DMS 273 (cell line): ENCODE data around the gene RSRP1.
"Not testable (repeated sequence)": the region's sequence is repeated elsewhere in the genome, so short reads cannot be mapped to it uniquely, and the experiment has no call there.

Experiments
- DNase-seq: peaks from one replicate; lab custom pipeline; 2025; ENCODE audit not compliant: unreplicated experiment; lab: John Stamatoyannopoulos, UW

The RSRP1 gene

GRCh38 chr1:25257196-25257595, 9.9 kb upstream of the RSRP1 start:
- no peak for DNase-seq

- no peak for DNase-seq
Measured at GRCh38 chr1:25256578-25256965, 9.3 kb upstream of the RSRP1 start.

GRCh38 chr1:25255706-25256577, 8.7 kb upstream of the RSRP1 start:
- no peak for DNase-seq

- DNase-seq: no peak
Measured at GRCh38 chr1:25253911-25254310, 6.7 kb upstream of the RSRP1 start.

- no peak for DNase-seq
Measured at GRCh38 chr1:25247829-25248754, 838 bp upstream of the RSRP1 start.

GRCh38 chr1:25246600-25247023, 642 bp downstream of the RSRP1 start:
- DNase-seq: peak; percentile 73

GRCh38 chr1:25245809-25246599, 1.2 kb downstream of the RSRP1 start:
- DNase-seq: peak; percentile 46

GRCh38 chr1:25245393-25245792, 1.9 kb downstream of the RSRP1 start:
- no peak for DNase-seq

GRCh38 chr1:25243907-25244306, 3.3 kb downstream of the RSRP1 start:
- no peak for DNase-seq

- peak; percentile 98 for DNase-seq
Measured at GRCh38 chr1:25239681-25240541, 7.3 kb downstream of the RSRP1 start.

- DNase-seq: no peak
Measured at GRCh38 chr1:25238046-25238445, 9.2 kb downstream of the RSRP1 start.

GRCh38 chr1:25236261-25236660, 11.0 kb downstream of the RSRP1 start:
- DNase-seq: not testable (repeated sequence)

- not testable (repeated sequence) for DNase-seq
Measured at GRCh38 chr1:25235411-25235810, 11.8 kb downstream of the RSRP1 start.

GRCh38 chr1:25232866-25233784, 14.1 kb downstream of the RSRP1 start:
- DNase-seq: peak; percentile 89

GRCh38 chr1:25232027-25232865, 15.0 kb downstream of the RSRP1 start, which contains the start of gene SYF2:
TSS of gene SYF2 (minus strand) at chr1:25232502. CDS start at chr1:25232467, 35 bp downstream.
- peak; percentile 98 for DNase-seq

- no peak for DNase-seq
Measured at GRCh38 chr1:25223471-25223870, 23.8 kb downstream of the RSRP1 start.

GRCh38 chr1:25222606-25223005, 24.6 kb downstream of the RSRP1 start:
- no peak for DNase-seq

- DNase-seq: peak; percentile 16
Measured at GRCh38 chr1:25220666-25221065, 26.6 kb downstream of the RSRP1 start.
